ENCODE measurements around the gene LITAF.

LITAF gene

DNA sequence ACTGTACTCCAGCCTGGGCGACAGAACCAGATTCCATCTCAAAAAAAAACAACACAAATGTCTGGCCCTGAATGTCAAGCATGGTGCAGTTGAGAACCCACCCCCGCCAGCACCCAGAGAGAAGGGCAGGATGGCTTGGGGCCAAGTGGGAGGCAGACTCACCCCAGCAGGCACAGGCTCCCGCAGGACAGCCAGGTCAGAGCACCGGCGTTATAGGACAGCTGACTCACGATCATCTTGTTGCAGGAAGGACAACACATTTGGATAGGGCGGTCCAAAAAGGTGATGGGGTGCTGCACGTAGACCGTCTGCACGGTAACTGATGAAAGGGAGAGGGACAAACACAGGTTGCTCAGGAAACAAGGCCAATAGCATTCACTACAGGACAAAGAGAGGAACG, 33.3 kb downstream of the LITAF start:
- Histone ChIP-seq H3K9ac (ENCODE audit: low read depth, low read length, poor library complexity, severe bottlenecking) (no peak overlapping the region), H3F3A (ENCODE audit: low read depth) (no peaks in the 10 kb centered on the region), H3K4me1 (ENCODE audit: insufficient read depth, low read length, poor library complexity, severe bottlenecking) (no peaks in the 10 kb centered on the region), H3K4me2 (ENCODE audit: low read depth, low read length, poor library complexity, severe bottlenecking) (no peak overlapping the region), H2AFZ (ENCODE audit: low read length) (no peak overlapping the region), H4K20me1 (ENCODE audit: insufficient read depth, low read length, poor library complexity, severe bottlenecking) (no peaks in the 10 kb centered on the region), H3K79me2 (ENCODE audit: insufficient read depth, low read length) (no peaks in the 10 kb centered on the region), H3K27me3 (ENCODE audit: insufficient read depth, low read length, poor library complexity, severe bottlenecking) (no peaks in the 10 kb centered on the region), H3K9me3 (ENCODE audit: insufficient read depth, low read depth, low read length) (no peaks in the 10 kb centered on the region), H3K4me3 (ENCODE audit: low read length, poor library complexity, severe bottlenecking) (no peak overlapping the region), H3K9me2 (replicated peaks; ENCODE audit: low read depth, low read length) (no peaks in the 10 kb centered on the region), H3K36me3 (ENCODE audit: insufficient read depth, low read length) (peaks cover 16% of the 10 kb centered on the region; the same call in 1 of the 2 replicates)
- no peak for TF ChIP-seq EZH2phosphoT487 (IDR thresholded peaks at IDR 0.05; ENCODE audit: borderline replicate concordance)
- no peak for TF ChIP-seq CTCF (conservative IDR thresholded peaks at IDR 0.05; ENCODE audit: low read length)

- H3K79me2 ChIP-seq (ENCODE audit: insufficient read depth, low read length) = no peaks in the 10 kb centered on the region
Measured at GRCh38 chr16:11552440-11552839, 34.3 kb downstream of the LITAF start.

DNA sequence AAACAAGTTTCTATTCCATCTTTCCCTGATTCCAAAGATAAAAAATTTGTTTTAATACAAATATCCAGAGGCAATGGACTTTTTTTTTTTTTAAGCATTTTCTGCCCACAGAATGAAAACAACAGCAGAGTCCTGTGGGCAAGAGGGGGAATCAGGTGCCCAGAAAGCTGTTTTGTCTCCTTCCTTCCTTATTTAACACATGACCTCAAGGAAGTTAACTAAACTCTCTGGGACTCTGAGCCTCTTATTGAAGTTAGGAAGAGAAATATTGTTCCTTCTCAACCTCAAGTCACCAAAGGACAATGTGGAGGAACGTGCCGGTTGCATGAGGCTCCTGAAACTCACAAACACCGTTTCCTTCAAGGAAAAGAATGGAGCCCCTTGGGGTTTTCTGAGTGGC, 34.9 kb downstream of the LITAF start:
- Histone ChIP-seq H3K79me2 (ENCODE audit: insufficient read depth, low read length) (no peaks in the 10 kb centered on the region), H3K9me2 (replicated peaks; ENCODE audit: low read depth, low read length) (no peaks in the 10 kb centered on the region), H3K36me3 (ENCODE audit: insufficient read depth, low read length) (peaks cover 16% of the 10 kb centered on the region; the same call in 1 of the 2 replicates), H3K4me2 (ENCODE audit: low read depth, low read length, poor library complexity, severe bottlenecking) (no peak overlapping the region), H3F3A (ENCODE audit: low read depth) (no peaks in the 10 kb centered on the region), H3K9ac (ENCODE audit: low read depth, low read length, poor library complexity, severe bottlenecking) (no peak overlapping the region), H3K27me3 (ENCODE audit: insufficient read depth, low read length, poor library complexity, severe bottlenecking) (no peaks in the 10 kb centered on the region), H2AFZ (ENCODE audit: low read length) (no peak overlapping the region), H3K4me3 (ENCODE audit: low read length, poor library complexity, severe bottlenecking) (no peak overlapping the region), H3K4me1 (ENCODE audit: insufficient read depth, low read length, poor library complexity, severe bottlenecking) (no peaks in the 10 kb centered on the region), H3K9me3 (ENCODE audit: insufficient read depth, low read depth, low read length) (no peaks in the 10 kb centered on the region), H4K20me1 (ENCODE audit: insufficient read depth, low read length, poor library complexity, severe bottlenecking) (no peaks in the 10 kb centered on the region)
- TF ChIP-seq CTCF (conservative IDR thresholded peaks at IDR 0.05; ENCODE audit: low read length) (no peak), EZH2phosphoT487 (IDR thresholded peaks at IDR 0.05; ENCODE audit: borderline replicate concordance) (no peak)

More at GRCh38 chr16:11552440-11552839, 34.3 kb downstream of the LITAF start:
- TF ChIP-seq EZH2phosphoT487 (IDR thresholded peaks at IDR 0.05; ENCODE audit: borderline replicate concordance) (no peak), CTCF (conservative IDR thresholded peaks at IDR 0.05; ENCODE audit: low read length) (no peak)
- Histone ChIP-seq H3K9me3 (ENCODE audit: insufficient read depth, low read depth, low read length) (no peaks in the 10 kb centered on the region), H3K9ac (ENCODE audit: low read depth, low read length, poor library complexity, severe bottlenecking) (no peak overlapping the region), H3K4me3 (ENCODE audit: low read length, poor library complexity, severe bottlenecking) (no peak overlapping the region), H3K4me1 (ENCODE audit: insufficient read depth, low read length, poor library complexity, severe bottlenecking) (no peaks in the 10 kb centered on the region), H3K4me2 (ENCODE audit: low read depth, low read length, poor library complexity, severe bottlenecking) (no peak overlapping the region), H3K36me3 (ENCODE audit: insufficient read depth, low read length) (peaks cover 16% of the 10 kb centered on the region; the same call in 1 of the 2 replicates), H3K9me2 (replicated peaks; ENCODE audit: low read depth, low read length) (no peaks in the 10 kb centered on the region), H2AFZ (ENCODE audit: low read length) (no peak overlapping the region), H4K20me1 (ENCODE audit: insufficient read depth, low read length, poor library complexity, severe bottlenecking) (no peaks in the 10 kb centered on the region), H3F3A (ENCODE audit: low read depth) (no peaks in the 10 kb centered on the region), H3K27me3 (ENCODE audit: insufficient read depth, low read length, poor library complexity, severe bottlenecking) (no peaks in the 10 kb centered on the region)

All from Loucy (cell line).